Effector memory CD4-positive, alpha-beta T cell (primary cell): ENCODE results near the gene HDGF.

Experiments used
- DNase-seq, 3 donors: peaks; one replicate each; pipeline ENCODE4 v3.0.0-alpha.2; 2020
- H3K27ac ChIP-seq: 2 replicates; pipeline ENCODE4 v1.7.0; 2013; ENCODE audit warnings: mild to moderate bottlenecking, low read length, moderate library complexity; ENCODE audit not compliant: insufficient read depth, poor library complexity, severe bottlenecking
- H3K27me3 ChIP-seq: replicated peaks from 2 replicates; pipeline ENCODE4 v1.7.0; 2013; ENCODE audit warnings: mild to moderate bottlenecking, low read length; ENCODE audit not compliant: insufficient read depth, control insufficient read depth, poor library complexity, severe bottlenecking
- H3K36me3 ChIP-seq: 2 replicates; pipeline ENCODE4 v1.7.0; 2013; ENCODE audit warnings: mild to moderate bottlenecking, low read length, moderate library complexity; ENCODE audit not compliant: control insufficient read depth, insufficient read depth
- H3K4me1 ChIP-seq: 2 replicates; pipeline ENCODE4 v1.7.0; 2013; ENCODE audit warnings: low read length, mild to moderate bottlenecking; ENCODE audit not compliant: control insufficient read depth, insufficient read depth, poor library complexity, severe bottlenecking
- H3K4me3 ChIP-seq: 2 replicates; pipeline ENCODE4 v1.7.0; 2013; ENCODE audit warnings: low read length, low read depth, mild to moderate bottlenecking; ENCODE audit not compliant: insufficient read depth, poor library complexity, severe bottlenecking
- H3K9me3 ChIP-seq: 2 replicates; pipeline ENCODE4 v1.7.0; 2013; ENCODE audit warnings: mild to moderate bottlenecking, low read length, moderate library complexity; ENCODE audit not compliant: control insufficient read depth

The HDGF gene

DNA sequence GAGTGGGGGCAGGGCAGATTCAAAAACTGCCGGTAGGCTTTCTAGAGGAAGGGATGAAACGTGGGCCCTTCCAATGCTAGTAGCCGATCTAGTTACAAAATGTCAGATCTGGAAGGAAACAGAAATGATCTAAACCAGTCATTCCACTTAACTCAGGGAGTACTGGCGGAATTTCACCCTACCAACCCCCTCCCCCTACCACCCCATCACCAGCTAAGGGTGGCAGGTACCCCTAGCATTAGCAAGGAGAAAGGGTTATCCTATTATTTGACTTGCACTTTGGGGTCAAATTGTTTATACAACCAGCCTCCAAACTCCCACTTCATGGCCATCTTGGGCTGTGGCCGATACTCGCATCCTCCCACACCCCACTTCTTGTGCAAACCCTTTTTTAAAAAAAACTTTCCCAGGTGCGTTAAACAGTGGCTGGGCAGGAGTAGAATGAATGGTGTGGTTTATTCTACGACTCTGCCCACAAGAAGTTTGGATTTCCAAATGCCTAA lies 9.9 kb downstream of the HDGF start:
- DNase-seq = no peak
- Histone ChIP-seq H3K27me3 (no peaks in the 10 kb centered on the region), H3K36me3 (peaks cover 45% of the 10 kb centered on the region), H3K27ac (peak overlapping the region; percentile 74), H3K4me3 (peak overlapping the region; percentile 33), H3K4me1 (peaks cover 21% of the 10 kb centered on the region), H3K9me3 (no peaks in the 10 kb centered on the region)

DNA sequence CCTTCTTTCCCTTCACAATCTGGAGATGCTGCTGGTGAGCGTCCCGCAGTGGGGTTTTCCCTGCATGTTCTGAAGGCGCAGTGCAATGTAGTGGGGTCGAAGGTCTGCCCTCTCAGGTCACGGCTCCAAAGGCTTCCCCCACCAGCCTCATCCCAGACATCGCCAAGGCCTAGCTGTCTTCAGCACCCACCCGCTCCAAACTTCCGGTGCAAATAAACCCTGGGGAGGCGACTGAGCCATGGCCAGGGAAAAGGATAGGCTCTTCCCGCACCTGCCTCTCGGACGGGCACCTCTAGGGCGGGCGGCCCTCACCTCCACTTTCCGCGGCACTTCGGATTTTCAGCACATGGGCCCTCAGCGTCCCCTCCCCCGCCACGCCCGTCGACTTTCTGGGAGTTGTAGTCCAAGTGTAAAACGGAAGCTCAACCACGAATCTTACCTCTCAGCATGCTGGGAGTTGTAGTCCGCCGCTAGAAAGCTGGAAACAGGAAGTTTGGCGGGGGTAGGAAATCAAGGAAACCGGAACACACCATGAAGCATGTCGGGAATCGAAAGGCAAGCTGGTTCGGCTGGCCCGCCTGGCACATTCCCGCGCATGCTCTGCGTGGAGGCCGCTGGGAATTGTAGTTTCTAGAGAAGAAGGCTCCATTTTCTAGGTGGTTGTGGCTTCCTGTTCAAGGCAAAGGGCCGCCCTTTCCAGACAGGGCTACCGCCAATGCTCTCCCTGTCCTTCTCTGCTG lies 10.6 kb downstream of the HDGF start, which contains the start of gene MRPL24:
Gene MRPL24 (minus strand): TSS at position 348 of the 740 bp plus-strand sequence. CDS start 2,384 bp downstream, outside the sequence.
- Histone ChIP-seq H3K36me3 (peaks cover 47% of the 10 kb centered on the region), H3K27ac (peak within 1 kb of the TSS; percentile 74), H3K27me3 (no peaks in the 10 kb centered on the region), H3K4me3 (peak within 1 kb of the TSS; percentile 58), H3K9me3 (no peaks in the 10 kb centered on the region), H3K4me1 (peaks cover 17% of the 10 kb centered on the region)
- DNase-seq = peak; percentile 96 to 97 (median 96)

GRCh38 chr1:156740237-156740740 lies 11.2 kb downstream of the HDGF start:
- no peaks in the 10 kb centered on the region for H3K9me3 ChIP-seq
- peaks cover 14% of the 10 kb centered on the region for H3K4me1 ChIP-seq
- no peak for DNase-seq
- H3K27me3 ChIP-seq = no peaks in the 10 kb centered on the region
- peak overlapping the region; percentile 58 for H3K4me3 ChIP-seq
- H3K36me3 ChIP-seq = peaks cover 45% of the 10 kb centered on the region
- H3K27ac ChIP-seq = peak overlapping the region; percentile 74

- peaks cover 14% of the 10 kb centered on the region for H3K4me1 ChIP-seq
- no peak for DNase-seq
- H3K27ac ChIP-seq = no peak overlapping the region
- H3K9me3 ChIP-seq = no peaks in the 10 kb centered on the region
- no peaks in the 10 kb centered on the region for H3K27me3 ChIP-seq
- H3K36me3 ChIP-seq = peaks cover 33% of the 10 kb centered on the region
- no peak overlapping the region for H3K4me3 ChIP-seq
These were observed 12.6 kb downstream of the HDGF start for GRCh38 chr1:156738916-156739315.

DNA sequence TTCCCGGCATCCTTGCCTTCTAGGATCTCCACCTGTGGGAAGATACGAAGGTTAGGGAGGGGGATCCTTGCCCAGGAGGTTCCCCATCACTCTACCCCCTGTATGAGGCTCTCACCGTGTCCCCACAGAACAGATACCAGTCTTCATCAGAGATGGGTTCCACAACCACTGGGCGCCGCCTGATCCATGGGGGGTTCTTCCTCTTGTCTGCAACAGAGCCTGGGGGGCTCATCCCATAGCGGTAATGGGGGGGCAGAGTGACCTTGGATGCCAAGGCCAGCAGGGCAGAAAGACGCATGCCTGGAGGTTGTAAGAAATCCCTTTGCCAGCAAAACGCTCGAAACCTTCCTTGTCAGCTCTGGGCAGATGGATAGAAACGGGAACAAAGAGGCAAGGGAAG lies 13.1 kb downstream of the HDGF start:
- no peak for DNase-seq
- H3K27me3 ChIP-seq = no peaks in the 10 kb centered on the region
- no peak overlapping the region for H3K27ac ChIP-seq
- peaks cover 14% of the 10 kb centered on the region for H3K4me1 ChIP-seq
- H3K36me3 ChIP-seq = peaks cover 28% of the 10 kb centered on the region
- no peaks in the 10 kb centered on the region for H3K9me3 ChIP-seq
- no peak overlapping the region for H3K4me3 ChIP-seq

DNA sequence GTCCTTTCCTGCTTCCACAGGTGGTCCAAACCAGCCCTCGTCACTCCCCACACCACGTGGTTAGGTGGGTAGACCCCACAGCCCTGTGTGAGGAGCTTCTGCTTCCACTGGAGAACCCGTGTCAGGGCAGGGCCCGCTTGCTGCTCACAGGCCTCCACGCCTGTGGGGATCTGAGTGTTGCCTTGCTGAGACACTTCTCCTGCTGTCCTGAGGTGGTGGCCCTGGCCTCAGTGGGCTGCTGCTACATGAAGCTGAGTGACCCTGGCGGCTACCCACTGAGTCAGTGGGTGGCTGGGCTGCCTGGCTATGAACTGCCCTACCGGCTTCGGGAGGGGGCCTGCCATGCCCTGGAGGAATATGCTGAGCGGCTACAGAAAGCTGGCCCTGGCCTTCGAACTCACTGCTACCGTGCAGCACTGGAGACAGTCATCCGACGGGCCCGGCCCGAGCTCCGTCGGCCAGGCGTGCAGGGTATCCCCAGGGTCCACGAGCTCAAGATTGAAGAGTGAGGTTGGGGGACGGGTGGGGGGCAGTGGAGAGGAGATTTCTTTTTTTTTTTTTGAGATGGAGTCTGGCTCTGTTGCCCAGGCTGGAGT lies 17.4 kb downstream of the HDGF start:
- Histone ChIP-seq H3K4me1 (no peaks in the 10 kb centered on the region), H3K9me3 (no peaks in the 10 kb centered on the region), H3K27me3 (no peaks in the 10 kb centered on the region), H3K36me3 (peaks cover 19% of the 10 kb centered on the region), H3K4me3 (no peak overlapping the region), H3K27ac (no peak overlapping the region)
- DNase-seq = no peak

DNA sequence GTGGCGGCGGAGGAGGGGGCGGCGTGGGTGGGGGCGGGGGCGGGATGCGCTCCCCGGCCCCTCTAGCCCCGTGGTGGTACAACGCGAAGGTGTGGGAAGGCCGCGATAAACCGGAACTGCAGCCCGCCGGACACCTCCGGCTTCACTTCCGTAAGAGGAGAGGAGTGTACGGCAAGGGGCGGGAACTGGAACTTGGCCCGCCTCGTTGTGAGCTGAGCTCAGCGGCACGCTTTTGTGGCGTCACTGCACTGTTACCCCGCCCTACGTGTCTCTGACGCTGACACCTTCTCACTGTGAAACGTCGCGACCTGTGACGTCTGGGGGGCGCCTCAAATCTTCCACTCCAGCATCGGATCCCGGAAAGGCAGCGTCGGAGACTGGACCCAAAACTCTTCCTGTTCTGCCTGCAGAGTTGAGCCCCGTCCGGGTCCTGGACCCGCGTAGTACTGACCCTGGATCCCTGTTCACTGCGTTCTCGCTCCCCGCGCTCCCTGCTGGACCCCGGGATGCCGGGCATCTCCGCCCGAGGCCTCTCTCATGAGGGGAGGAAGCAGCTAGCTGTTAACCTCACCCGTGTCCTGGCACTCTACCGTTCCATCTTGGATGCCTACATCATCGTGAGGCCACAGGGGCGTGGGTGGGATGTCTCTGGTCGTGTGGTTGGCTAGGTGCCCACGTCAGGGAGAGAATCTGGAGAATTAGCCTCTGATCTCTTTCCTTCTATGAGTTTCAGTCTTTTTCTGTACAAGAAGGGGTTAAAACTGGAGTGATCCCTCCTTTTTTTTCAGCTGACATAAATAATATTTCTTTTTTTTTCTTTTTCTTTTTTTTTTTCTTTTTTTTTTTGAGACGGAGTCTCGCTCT lies 22.6 kb downstream of the HDGF start, which contains the start of gene ISG20L2:
Gene ISG20L2 (minus strand): TSS at position 168 of the 864 bp plus-strand sequence. CDS start 1,114 bp downstream, outside the sequence.
- Histone ChIP-seq H3K27ac (peak within 1 kb of the TSS; percentile 96), H3K27me3 (no peaks in the 10 kb centered on the region), H3K4me3 (peak within 1 kb of the TSS; percentile 90), H3K4me1 (peaks cover 37% of the 10 kb centered on the region), H3K9me3 (no peaks in the 10 kb centered on the region), H3K36me3 (peaks cover 12% of the 10 kb centered on the region)
- DNase-seq = peak; percentile 93 to 96 (median 93)

- Histone ChIP-seq H3K9me3 (no peaks in the 10 kb centered on the region), H3K27ac (peak within 1 kb of the TSS; percentile 96), H3K4me3 (peak within 1 kb of the TSS; percentile 90), H3K27me3 (no peaks in the 10 kb centered on the region), H3K4me1 (peaks cover 37% of the 10 kb centered on the region), H3K36me3 (peaks cover 19% of the 10 kb centered on the region)
- peak in 2 of 3 donors; percentile 51 to 67 for DNase-seq
These were observed 23.4 kb downstream of the HDGF start, which contains the start of gene METTL25B for GRCh38 chr1:156727926-156728598. METTL25B (plus strand) TSS chr1:156728469; CDS start chr1:156729105, 636 bp downstream.

GRCh38 chr1:156727492-156727891 lies 24.0 kb downstream of the HDGF start:
- Histone ChIP-seq H3K4me3 (peak overlapping the region; percentile 90), H3K36me3 (peaks cover 22% of the 10 kb centered on the region), H3K9me3 (no peaks in the 10 kb centered on the region), H3K27ac (peak overlapping the region; percentile 96), H3K27me3 (no peaks in the 10 kb centered on the region), H3K4me1 (peaks cover 37% of the 10 kb centered on the region)
- DNase-seq = no peak
